Ishikawa (cell line): ENCODE measurements around the gene ZBTB46.

Experiments
- EP300 ChIP-seq: IDR thresholded peaks from 2 replicates; pipeline ENCODE4 v1.6.1; 2012; ENCODE audit warnings: borderline replicate concordance
- MAX ChIP-seq: IDR thresholded peaks from 2 replicates; pipeline ENCODE4 v1.6.1; 2012
- REST ChIP-seq: IDR thresholded peaks from 2 replicates; pipeline ENCODE4 v1.6.1; 2012; ENCODE audit warnings: low read depth, mild to moderate bottlenecking
- TAF1 ChIP-seq: IDR thresholded peaks from 2 replicates; pipeline ENCODE4 v1.6.1; 2012; ENCODE audit warnings: low read depth, mild to moderate bottlenecking
- ZBTB7A ChIP-seq: IDR thresholded peaks from 2 replicates; pipeline ENCODE4 v1.6.1; 2012; ENCODE audit warnings: low read depth

DNA sequence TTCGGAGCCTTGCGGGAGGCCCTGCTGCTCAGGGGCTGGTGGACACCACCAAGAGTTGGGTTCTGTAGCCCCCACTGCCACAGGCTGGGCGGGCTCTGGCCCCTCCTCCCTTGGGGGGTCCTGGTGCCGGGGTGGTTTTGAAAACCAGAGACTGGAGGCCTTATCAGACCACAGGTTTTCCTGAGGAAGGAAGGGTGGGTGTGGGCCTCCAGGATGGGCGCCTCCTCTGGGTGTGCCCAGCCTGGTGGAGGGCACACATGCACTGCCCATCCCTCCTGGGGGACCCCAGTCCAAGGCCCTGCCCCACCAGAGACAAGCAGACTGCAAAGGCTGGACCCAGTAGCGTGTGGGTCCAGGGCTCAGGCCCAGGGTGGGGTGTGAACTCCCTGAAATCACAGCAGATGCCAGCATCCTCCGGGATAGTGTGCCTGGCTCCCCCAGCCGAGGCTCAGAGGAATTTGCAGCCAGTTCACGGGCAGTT lies 13.5 kb upstream of the ZBTB46 start:
- TF ChIP-seq REST (no peak), TAF1 (no peak), EP300 (no peak), MAX (no peak), ZBTB7A (no peak)
